Tongue (tissue), 2 donors: ENCODE measurements around the gene RFLNA. TPM values are rescaled to one million over a fixed set of nuclear protein-coding genes. Genes with fewer than 3 reads are reported as not detected.
A peak's percentile ranks its signal among the peaks of the same experiment; 100 is the strongest.

Experiments
- DNase-seq: peaks from one replicate; pipeline ENCODE4 v3.0.0-alpha.2; 2015
- total RNA-seq: library from RNA; depleted of rRNA; stranded (reverse); fragments of >200 nt; gene quantifications from one replicate; pipeline ENCODE4 v1.2.3, GENCODE V29; 2014

The RFLNA gene, protein sequence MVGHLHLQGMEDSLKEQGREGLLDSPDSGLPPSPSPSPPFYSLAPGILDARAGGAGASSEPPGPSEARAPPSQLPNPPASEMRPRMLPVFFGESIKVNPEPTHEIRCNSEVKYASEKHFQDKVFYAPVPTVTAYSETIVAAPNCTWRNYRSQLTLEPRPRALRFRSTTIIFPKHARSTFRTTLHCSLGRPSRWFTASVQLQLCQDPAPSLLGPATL
- total RNA-seq, result 5.8 TPM

DNA sequence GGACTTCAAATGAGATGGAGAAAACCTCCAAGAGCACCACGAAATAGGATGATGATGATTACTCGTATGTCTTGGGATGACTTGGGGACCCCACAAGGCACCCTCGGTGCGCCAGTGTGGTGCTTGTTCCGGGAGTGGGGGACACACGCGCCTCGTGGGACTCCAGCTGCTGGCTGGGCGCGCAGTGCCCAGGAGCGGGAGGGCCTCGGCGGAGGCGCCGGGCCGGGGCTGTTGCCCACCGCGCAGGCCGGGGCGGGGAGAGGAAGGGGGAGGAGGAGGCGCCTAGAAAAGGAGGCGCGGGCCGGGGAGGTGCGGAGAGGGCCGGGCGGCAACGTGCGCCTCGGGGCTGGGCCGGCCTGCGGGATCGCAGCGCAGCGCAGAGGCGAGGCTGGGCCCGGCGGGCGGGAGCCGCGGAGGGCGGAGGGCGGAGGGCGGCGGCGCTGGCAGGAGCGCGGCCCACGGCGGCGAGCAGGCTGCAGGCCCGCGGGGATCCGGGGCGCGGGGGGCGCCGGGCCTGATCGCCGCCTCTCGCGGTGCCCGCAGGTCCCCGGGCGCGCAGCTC is at the start of gene RFLNA:
RFLNA (plus strand) TSS at position 314 of the 562 bp plus-strand sequence. CDS start 337 bp downstream, outside the sequence.
- peak; percentile 73 for DNase-seq

DNA sequence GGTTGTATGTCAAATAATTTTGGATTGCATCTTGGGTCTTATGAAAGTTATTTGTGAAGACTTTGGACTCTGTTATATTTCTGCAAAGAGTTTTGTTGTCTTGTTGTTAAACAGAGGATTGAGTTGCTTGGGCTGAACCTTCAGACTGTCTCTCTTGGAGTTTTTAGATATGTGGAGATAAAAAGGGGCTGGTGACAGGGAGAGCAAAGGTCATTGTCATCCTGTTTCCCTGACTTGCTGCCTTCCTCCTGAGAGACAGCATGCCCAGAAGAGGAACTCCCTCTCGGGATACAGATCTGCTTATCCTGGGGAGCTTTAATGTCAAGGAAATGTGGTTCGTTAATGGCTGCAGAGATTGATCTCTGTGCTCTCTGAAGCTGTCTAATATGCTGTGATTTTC is 47.6 kb upstream of the RFLNA start:
- no peak for DNase-seq

DNA sequence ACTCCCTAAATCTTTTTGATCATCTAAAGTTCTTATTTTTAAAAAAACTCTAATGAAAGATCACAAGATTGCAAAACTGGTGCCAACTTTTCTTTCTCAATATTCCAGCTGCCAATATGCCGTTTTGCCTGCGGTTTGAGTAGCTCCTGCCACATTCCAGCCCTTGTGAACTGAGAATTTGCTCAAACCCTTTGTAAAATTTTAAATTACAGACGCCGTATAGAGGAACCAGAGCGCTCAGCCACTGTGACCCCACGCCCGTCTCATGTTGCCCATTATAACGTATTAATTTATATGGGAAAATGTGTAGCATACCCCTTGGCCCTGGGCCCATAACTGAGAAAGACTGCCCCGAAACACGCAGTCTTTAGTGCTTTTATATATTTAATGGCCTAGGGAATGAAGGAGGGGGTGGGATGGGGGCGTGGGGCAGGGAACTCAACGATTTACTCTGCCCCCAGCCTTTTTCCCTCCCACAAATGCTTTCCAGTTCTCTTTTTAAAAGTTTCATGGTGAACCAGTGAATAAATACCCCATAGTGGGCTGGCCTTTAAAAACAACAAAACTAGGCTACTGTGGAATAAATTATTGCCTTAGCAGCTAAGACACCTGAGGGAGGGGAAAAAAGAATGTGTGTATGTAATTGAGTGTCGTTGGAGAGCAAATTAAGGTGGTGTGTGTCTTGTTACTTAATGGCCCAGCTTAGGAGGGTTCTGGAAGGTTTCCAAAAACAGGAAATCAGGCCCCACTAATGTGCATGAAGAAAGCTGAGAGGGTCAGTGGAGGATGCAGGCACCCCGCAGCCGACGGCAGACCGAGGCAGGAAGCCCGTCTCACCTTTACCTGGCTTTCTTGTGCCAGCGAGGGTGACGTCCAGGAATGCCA is 45.7 kb upstream of the RFLNA start:
- peak; percentile 35 for DNase-seq

DNA sequence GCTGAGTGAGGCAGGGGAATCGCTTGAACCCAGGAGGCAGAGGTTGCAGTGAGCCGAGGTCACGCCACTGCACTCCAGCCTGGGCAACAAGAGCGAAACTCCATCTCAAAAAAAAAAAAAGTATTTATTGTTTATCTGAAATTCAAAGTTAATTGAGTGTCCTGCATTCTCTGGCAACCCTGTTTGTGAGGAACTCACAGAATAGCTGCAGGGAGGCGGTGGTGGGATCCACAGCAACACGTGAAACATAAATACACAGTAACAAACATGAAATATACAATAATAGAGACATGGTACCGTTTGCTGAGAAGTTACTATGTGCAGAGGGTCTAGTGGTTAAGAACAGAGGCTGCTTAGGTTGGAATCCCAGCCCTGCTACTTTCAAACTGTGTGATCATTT is 43.7 kb upstream of the RFLNA start:
- DNase-seq, result no peak

DNA sequence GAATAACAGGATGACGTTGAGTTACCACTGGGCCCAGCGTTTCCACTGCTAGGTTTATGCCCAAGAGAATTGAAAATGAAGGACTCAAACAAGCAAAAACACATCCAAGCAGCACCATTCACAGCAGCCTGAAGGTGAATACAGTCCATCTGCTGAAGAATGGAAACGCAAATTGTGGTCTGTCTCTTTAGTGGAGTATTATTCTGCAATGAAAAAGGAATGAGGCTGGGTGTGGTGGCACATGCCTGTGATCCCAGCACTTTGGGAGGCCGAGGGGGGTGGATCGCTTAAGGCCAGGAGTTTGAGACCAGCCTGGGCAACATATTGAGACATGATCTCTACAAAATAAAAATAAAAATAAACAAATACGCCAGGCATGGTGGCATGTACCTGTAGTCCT is 41.9 kb upstream of the RFLNA start:
- DNase-seq, result no peak

DNA sequence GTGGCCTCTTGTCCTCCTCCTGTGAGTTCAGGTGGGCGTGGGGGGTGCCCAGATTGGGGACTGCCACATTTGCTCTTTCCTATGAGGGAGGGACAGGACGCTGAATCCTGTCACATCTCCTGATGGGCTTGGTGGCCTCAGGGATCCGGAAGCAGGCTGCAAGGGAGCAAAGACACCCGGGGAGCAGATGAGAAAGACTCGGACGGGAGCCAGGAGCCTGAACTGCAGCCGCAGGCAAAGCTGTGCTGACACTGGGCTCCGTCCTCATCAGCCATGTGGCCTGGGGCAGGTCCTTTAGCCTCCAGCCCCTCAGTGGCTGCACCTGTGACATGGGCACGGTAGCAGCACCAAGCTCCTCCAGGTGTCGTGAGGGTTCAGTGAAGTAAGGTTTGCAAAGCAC is 40.8 kb upstream of the RFLNA start:
- DNase-seq, result no peak

DNA sequence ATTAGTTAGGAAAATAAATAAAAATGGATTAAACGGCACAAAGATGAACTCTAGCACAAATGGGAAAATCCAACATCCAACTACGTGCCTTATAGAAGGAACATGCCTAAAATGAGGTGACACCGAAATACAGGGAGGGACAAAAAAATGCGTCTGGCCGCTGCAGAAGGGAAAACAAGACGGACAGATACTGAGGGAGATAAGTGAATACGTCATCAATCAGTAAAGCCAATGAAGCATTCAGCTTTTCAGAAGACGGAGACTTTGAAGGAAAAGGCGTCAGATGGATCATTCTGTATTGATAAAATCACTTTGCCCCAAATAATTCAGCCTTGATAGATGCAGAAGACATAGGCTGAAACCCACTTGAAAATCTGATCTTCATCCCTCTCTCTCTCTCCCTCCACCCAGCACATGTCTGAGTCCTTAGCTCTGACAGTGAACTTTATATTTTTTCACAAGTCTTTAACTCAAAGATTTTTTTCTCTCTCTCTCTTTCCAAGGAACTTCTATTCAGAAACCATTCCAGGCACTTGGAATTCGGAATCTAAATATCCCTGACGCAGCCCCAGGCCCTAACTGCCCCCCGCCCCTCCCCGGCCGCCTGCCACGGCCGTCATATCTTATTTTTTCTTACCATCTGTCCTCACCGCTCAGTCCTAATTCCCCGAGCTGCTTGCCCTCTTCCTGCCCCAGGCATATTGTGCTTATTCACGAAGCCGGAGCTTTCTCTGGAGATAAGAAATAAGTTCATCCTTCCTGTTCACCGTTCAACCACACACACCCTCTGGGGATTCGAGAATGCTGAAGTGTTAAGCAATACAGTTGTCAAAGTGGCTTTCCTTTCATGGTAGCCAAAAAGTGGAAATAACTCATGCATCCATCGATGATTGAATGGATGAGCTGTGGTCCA is 35.5 kb upstream of the RFLNA start:
- DNase-seq, result no peak

DNA sequence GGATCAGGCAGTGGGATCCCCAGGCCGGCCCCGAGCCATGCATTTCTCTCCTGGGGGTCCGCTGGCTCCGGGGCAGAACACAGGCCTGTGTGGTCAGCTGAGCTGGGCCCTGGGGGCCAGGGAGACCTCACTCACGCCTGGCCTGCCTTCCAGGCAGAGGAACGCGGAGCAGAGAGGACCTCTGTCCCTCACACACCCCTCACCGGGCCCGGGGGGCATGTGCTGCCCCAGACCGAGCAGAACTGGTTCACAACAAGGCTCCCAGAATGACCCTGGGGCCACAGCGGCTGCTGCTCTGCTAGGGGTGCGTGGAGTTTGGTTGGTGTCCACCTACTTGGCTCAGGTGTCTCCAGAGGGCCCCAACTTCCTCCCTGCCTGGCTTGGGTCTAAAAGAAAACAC is 33.0 kb upstream of the RFLNA start:
- no peak for DNase-seq

DNA sequence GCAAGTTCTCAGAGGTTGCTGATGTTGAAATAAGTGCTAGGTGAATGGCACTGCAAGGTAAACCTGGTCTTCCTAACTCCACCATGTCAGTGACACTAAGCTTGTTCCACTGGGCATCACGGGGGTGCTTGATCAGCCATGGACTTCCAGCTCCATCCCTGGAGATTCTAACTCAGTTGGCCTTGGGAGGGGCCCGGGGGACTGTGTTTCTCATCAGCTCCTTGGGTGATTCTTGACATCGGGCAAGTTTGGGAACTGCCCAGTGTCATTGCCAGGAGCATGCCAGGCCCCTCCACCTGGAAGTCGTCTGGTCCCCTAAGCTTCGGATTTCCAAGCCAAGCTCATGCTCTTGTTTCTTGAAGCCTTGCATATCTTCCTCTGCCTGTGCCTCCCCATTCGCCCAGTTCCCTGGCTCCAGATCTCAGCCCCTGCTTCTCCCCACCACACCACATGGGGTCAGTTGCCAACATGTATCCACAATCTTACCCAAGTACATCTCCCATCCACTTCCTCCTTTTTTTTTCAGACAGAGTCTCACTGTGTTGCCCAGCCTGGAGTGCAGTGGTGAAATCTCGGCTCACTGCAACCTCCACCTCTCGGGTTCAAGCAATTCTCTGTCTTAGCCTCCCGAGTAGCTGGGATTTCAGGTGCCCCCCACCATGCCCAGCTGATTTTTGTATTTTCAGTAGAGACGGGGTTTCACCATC is 30.7 kb upstream of the RFLNA start:
- DNase-seq, result no peak

DNA sequence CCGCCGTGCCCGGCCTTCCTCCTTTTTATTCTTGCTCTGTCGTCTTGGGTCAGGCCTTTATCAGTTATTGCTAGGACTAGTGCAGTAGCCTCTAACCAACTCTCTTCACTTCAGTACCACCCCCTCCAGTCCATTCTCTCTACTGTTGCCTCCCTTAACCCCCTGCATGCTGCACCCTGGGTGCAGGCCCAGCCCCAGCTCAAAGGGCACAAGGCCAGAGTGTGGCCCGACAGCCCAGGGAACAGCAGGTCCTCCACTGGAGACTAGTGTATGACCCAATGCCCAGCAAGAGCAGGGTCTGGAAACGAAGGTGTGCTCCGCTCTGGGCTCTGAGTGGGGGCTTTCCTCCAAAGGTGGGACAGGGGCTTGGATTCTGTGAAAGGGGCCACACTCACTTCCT is 30.0 kb upstream of the RFLNA start:
- DNase-seq, result no peak

DNA sequence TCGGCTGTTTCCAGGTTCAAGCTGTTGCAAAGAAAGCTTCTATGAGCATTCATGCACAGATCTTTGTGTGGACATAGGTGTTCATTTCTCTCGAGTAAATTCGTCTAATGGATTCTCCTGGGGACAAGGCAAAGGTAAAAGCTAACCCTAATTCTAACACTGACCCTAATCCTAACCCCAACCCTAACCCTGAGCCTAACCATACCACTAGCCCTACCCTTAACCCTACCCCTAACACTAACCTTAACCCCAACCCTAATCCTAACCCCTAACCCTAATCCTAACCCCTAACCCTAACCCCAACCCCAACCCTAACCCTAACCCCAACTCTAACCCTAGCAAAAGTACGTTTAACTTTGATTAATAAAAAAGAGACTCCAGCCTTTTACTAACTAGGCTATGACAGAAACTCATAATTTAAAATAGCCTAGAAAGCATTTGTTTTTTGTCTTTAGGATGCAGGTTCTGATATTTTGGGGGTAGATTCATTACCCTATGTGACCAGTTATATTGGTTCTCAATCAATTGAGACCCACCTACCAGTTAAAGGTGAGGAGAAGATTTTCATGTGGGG is 27.6 kb upstream of the RFLNA start:
- DNase-seq, result no peak

DNA sequence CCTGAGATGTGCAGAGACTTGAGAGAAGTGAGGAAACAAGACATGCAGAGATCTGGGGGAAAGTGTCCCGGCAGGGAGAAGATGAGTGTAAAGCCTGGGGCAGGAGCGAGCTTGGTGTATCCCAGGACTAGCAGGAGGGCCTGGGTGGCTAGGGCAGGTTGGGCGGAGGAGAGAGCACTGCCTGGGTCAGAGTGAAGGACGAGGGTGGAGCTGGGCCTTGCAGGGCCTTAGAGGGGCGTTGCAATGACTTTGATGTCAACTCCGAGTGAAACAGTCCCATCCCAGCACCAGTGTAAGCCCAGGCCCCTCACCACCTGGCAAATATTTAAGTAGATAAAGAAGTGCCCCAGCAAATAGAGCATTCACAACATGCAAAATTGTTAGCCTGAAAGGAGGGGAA is 24.2 kb upstream of the RFLNA start:
- DNase-seq, result no peak

DNA sequence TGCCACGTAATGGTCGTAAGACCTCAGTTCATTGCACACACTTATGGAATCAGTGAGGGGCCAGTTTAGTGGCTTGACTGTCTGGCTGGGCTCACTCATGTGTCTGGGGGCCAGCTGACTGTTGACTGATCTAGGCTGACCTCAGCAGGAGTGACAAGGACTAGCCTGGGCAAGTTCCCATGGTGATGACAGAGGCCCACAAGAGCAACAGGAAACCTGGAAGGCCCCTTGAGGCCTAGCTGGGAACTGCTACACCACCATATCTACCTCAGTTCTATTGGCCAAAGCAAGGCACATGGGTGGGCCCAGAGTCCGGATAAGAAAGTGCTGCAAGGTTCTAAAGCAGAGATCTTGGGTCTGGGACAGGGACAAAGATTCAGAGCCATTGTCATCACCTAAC is 21.3 kb upstream of the RFLNA start:
- DNase-seq, result no peak

DNA sequence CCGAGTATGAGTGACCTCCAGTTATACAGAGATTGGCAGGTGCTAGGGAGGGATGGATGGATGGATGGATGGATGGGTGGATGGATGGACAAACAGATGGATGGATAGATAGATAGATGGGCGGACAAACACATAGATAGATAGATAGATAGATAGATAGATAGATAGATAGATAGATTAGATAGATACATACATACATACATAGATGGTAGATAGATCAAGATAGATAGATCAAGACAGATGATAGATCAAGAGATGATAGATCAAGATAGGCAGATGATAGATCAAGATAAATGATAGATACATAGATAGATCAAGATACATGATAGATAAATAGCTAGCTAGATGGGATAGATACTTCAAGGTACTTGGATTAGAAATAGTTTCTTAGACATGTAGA is 18.6 kb upstream of the RFLNA start:
- no peak for DNase-seq

DNA sequence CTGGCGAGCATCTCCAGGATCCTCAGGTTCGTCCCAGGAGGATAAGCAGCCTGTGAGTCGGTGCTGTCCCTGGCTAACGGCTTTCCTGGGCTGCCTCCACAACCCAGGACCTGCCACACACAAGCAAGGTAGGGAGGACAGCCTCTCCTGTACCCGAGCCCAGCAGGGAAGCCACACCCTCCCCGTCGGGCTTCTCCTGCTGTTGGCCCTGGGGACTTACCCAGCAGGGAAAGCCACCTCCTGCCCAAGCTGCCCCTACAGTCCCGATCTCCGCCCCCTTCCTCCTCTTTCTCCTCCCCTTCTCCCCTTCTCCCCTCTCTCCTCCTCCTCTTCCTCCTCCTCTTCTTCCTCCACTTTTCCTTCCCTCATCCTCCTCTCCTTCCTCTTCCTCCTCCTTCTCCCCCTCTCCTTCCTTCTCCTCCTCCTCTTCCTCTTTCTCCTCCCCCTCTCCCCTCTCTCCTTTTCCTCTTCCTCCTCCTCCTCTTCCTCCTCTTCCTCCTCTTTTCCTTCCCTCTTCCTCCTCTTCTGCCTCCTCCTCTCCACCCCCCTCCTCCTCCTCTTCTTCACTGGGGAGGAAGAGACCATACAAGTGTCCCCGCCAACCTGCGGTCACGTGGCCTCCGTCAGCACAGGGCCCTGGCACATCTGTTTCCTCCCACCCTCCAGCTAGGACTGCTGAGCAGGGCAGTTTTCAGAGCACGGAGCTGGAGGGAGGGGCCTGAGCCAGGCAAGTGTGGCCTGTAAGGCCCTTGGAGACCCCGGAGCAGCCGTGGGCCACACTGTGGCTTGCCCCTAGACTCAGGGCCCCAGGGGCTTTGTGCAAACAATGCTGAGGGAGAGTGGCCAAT is 17.3 kb upstream of the RFLNA start:
- peak; percentile 38 for DNase-seq

DNA sequence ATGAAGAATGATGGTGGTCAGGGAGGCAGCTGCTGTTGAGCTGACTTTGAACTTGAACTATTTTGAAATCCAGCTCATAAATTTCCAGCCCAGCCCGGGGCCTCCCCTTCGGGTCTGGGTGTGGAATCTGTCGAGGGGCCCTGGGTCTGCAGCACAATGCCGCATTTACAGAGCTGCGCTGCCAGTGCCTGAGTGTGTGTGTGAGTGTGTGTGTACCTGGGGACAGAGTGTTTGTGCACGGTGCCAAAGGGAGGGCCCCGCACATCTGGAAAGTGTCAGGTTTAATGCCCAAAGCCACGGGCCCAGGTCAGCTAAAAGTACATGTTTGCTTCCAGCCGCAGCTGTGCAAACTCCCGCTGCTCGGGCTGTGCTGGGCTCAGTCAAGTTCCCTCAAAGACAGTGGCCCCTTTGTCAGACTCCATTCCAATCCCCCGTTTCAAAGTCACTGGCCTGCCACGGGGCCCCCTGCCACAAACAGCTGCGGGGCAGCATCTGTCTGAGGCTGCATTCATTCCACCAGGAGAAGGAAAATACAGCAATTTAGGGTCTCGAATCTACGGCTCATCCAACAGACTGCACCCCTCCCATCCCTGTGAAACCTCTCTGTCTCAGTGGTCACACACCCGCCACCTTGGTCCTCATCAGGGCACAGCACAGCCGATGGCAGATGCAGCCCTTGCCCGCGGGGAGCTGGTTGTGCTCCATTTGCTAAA is 16.3 kb upstream of the RFLNA start:
- peak; percentile 90 for DNase-seq

DNA sequence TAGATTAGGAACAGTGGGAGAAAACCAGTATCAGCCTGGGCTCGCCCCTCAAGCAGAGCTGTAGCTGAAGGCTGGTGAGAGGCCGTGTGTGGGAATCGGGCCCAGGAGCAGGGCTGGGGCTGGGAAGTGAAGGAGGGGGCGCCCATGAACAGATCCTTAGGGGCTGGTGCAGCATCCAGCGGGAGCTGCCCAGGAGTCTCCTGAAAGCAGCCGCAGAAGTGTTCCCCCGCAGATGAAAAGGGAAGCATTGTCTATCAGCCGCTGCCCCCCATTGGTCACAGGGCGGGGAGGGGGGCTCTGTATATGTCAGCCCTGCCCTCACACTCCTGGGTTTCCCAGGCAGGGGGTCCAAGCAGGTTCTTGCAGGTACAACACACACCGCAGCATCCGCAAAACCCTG is 15.6 kb upstream of the RFLNA start:
- no peak for DNase-seq

DNA sequence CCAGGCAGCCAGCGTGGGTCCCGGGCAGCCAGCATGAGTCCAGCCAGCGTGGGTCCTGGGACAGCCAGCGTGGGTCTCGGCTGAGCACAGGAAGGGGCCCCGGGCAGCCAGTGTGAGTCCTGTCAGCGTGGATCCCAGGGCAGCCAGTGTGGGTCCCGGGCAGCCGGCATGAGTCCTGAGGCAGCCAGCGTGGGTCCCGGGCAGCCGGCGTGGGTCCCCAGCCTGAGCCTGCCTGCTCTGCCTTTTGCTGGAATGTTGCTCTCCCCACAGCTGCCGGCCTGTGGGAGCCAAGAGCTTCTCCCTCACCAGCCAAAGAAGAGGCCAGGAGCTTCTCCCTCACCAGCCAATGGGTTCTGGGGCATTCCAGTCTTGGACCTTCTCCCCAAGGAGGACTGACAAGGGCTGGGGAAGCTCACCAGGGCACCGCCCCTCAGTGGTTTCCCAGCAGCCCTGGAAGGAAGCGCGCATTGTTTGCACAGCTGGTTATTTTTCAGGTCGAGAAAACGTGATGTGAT is 15.0 kb upstream of the RFLNA start:
- DNase-seq, result peak; percentile 85

DNA sequence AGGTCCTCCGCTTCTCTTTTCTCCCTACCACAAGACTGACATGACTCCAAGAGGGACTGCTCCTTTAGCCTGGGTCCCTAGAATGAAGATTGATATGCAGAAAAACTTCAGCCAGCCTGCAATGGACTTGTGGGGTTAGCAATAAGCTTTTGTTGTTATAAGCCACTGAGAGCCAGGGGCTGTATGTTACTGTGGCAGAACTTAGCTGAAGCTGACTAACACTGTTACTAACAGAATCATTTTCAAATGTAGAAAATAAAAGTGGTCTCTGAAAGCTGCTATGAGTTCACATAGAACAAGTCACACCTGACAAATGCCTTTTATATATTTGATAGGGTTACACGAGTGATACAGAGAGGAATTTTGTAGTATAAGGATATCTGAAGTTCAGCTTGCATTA is 13.6 kb upstream of the RFLNA start:
- no peak for DNase-seq

DNA sequence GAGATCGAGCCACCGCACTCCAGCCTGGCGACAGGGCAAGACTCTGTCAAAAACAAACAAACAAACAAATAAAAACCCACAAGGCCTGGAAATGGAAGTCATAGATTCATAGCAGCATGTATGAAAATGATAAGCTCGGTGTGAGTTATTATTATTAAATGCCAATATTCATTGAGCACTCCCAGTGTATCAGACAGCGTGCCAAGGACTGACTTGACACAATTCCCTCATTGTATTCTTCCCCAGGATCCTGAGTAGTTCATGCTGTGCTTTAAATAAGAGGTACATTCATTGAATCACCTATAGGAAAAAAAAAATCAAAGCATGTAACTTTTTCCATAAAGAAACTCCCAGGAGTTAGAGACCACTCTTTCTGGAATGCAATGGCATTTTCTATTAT is 12.6 kb upstream of the RFLNA start:
- DNase-seq, result no peak
